Measurements from ENCODE around the gene KCTD18. TPM values are rescaled to one million over a fixed set of nuclear protein-coding genes. Genes with fewer than 3 reads are reported as not detected.

The KCTD18 gene
- total RNA-seq, 4 donors from 2014 or later = 23.2 to 31.0 (median 26.4) TPM

DNA sequence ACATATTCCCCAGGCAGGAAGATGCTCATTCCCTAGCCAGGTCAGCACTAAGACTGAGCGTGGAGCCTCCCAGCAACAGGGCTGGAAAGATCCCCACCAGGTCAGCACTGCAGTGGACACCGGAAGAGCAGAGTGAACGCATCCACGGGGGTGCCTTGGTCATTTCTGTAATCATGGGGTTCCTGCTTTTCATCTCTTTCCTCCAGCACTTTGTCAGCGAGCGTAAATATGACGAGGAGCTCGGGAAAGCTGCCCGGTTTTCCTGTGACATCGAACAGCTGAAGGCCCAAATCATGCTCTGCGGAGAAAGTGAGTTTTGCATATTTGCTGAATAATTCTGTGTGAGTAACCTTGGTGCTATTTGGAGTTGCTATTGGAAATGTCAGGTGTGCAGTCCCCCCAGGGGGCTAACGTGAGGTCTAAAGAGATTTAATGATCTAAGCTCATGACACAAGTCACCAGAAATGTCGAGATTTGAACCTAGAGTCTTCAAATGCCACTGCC, 40.1 kb downstream of the KCTD18 start:
- H3K36me3 ChIP-seq = peaks cover 26 to 83% (median 60%) of the 10 kb centered on the region in 4 donors
- no peaks in the 10 kb centered on the region for H3K9me3 ChIP-seq
- no peak overlapping the region for H3K4me3 ChIP-seq
- TF ChIP-seq POLR2A (IDR thresholded peaks at IDR 0.05; ENCODE audit: low read depth) (no peak), POLR2AphosphoS5 (IDR thresholded peaks at IDR 0.05) (peak in 1 of 2 donors; percentile 32)
- WGBS = 68% methylated on average over 13 of the region's 13 CpGs
- intact Hi-C loops (cut with DNase I) = no loop called here
- peaks cover 4 to 35% (median 29%) of the 10 kb centered on the region in 4 donors for H3K4me1 ChIP-seq
- H3K27me3 ChIP-seq = no peaks in the 10 kb centered on the region
- peak overlapping the region; percentile 17 to 60 (median 31) for H3K27ac ChIP-seq (replicated peaks in 1 of 4)
- no peak for DNase-seq (ENCODE audit: extremely low spot score)

DNA sequence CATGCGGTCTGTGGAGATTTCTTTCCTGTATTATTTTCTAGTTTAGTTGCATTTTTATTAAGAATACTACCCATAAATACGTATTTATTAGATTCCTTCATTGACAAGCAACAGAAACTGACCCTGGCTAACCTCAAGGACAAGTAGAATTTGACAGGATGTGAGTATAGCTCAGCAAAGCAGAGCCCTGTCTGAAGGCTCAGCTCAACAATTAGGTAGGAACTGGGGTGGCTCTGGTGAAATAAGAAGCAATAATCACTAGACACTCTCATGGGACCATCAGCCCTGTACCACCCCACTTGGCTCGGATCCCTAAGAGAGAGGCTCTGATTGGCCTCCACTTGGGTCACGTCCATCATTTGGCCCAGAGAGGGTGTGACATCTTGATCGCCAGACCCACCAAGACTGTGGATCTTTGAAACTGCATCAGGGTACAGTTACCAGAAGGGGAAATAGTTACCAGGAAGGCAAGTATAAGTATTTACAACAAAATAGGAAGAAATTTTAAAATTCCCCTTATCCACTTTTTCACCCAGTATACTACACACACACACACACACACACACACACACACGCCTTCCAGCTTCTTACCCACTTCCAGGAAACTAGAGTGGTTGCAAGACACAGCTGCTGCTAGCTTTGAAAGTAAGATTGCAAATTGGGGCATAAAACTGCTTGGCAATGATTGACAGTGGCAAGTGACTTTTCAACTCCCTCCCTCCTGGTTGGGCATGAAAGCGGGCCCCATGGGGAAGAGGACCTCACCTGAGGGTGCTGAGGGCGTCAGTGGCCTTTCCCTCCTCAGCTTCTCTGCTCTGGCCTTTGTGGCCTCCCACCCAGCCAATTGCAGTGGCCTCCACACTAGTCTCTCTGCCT, 41.8 kb downstream of the KCTD18 start:
- H3K36me3 ChIP-seq = peaks cover 16 to 66% (median 48%) of the 10 kb centered on the region in 4 donors
- no peak for DNase-seq (ENCODE audit: extremely low spot score)
- H3K4me3 ChIP-seq = no peak overlapping the region
- H3K27me3 ChIP-seq = no peaks in the 10 kb centered on the region
- intact Hi-C loops (cut with DNase I) = no loop called here
- TF ChIP-seq POLR2AphosphoS5 (IDR thresholded peaks at IDR 0.05) (no peak), POLR2A (IDR thresholded peaks at IDR 0.05; ENCODE audit: low read depth) (no peak), EP300 (IDR thresholded peaks at IDR 0.05) (no peak)
- TF ChIP-seq, protein P1, sequence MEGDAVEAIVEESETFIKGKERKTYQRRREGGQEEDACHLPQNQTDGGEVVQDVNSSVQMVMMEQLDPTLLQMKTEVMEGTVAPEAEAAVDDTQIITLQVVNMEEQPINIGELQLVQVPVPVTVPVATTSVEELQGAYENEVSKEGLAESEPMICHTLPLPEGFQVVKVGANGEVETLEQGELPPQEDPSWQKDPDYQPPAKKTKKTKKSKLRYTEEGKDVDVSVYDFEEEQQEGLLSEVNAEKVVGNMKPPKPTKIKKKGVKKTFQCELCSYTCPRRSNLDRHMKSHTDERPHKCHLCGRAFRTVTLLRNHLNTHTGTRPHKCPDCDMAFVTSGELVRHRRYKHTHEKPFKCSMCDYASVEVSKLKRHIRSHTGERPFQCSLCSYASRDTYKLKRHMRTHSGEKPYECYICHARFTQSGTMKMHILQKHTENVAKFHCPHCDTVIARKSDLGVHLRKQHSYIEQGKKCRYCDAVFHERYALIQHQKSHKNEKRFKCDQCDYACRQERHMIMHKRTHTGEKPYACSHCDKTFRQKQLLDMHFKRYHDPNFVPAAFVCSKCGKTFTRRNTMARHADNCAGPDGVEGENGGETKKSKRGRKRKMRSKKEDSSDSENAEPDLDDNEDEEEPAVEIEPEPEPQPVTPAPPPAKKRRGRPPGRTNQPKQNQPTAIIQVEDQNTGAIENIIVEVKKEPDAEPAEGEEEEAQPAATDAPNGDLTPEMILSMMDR (IDR thresholded peaks at IDR 0.05) = no peak
- H3K9me3 ChIP-seq = no peaks in the 10 kb centered on the region
- H3K27ac ChIP-seq (replicated peaks in 1 of 4) = peak overlapping the region; percentile 50 to 72 (median 60)
- 86% methylated on average over 8 of the region's 8 CpGs for WGBS
- H3K4me1 ChIP-seq = peaks cover 4 to 35% (median 29%) of the 10 kb centered on the region in 4 donors

DNA sequence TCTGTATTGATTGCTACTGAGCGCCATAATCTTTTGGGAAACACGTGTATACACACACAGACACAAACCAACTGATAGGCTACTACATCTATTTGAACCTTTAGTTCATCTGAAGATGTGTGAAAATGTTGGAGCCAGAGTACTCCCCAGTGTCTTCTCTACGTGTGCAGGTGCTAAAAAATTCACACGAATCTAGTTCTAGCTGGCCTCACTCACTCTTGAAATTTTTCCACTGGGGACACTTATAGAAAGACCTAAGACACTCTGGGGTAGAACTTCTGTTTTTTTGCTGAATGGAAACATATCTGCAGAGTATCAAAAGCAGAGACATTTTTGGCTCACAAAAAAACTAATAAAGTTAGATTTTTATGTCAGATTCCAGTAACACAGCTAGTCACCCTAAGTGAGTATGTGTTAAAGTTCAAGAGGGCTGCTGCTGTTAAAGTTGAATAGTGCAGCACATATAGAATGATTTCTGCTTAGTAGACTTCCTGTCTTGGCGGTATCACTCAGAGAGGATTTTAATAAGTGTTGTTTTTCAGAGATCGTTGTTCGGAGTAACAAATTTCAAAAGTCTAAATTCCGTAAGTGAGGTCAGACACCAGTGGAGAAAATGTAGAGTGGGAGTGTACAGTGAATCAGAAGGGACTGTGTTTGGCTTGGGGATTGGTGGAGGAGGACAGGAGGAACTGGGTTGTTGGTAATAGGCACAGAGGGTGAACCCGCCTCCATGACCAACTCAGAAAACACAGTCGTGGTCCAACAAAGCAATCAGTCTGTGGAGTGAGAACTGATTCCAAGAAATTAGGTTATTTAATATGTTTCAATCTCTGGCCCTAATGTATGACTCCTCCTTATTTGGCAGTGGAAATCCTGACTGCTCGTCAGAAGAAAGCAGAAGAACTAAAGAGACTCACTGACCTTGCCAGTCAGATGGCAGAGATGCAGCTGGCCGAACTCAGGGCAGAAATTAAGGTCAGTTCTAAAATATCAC, 43.1 kb downstream of the KCTD18 start:
- TF ChIP-seq, protein P1 (IDR thresholded peaks at IDR 0.05) = no peak
- no peak for TF ChIP-seq POLR2A (IDR thresholded peaks at IDR 0.05; ENCODE audit: low read depth)
- TF ChIP-seq EP300 (IDR thresholded peaks at IDR 0.05) = no peak
- TF ChIP-seq POLR2AphosphoS5 (IDR thresholded peaks at IDR 0.05) = peak in 1 of 2 donors; percentile 39
- 61% methylated on average over 12 of the region's 12 CpGs for WGBS
- no peak for DNase-seq (ENCODE audit: extremely low spot score)
- Histone ChIP-seq H3K27ac (replicated peaks in 1 of 4) (peak overlapping the region; percentile 50 to 72 (median 60)), H3K27me3 (no peaks in the 10 kb centered on the region), H3K9me3 (no peaks in the 10 kb centered on the region), H3K4me3 (no peak overlapping the region), H3K36me3 (peaks cover 10 to 61% (median 41%) of the 10 kb centered on the region in 4 donors), H3K4me1 (peaks cover 4 to 35% (median 29%) of the 10 kb centered on the region in 4 donors)
- intact Hi-C loops (cut with DNase I) = no loop called here

DNA sequence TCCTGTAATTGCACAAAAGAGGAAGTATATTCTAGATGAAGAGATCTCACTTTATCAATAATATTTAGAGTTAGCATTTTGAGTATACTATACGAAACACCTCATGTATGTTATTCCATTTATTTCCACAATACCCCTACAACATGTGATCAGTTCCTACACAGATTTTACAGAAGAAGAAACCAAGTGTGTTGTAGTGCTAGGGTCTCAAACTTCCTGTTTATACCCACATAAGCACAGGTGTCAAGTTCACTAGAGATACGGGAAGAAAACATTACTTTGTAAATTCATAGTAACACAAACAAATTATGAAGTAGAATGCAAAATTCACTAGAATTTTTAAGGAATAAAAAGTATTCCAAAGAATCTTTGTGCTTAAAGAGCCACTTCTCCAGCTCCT, 46.4 kb downstream of the KCTD18 start:
- Histone ChIP-seq H3K36me3 (peaks cover 2 to 52% (median 34%) of the 10 kb centered on the region in 4 donors), H3K9me3 (no peaks in the 10 kb centered on the region), H3K27me3 (no peaks in the 10 kb centered on the region), H3K4me3 (no peak overlapping the region), H3K27ac (replicated peaks in 1 of 4) (no peak overlapping the region), H3K4me1 (peaks cover 4 to 16% (median 15%) of the 10 kb centered on the region in 4 donors)
- intact Hi-C loops (cut with DNase I) = no loop called here
- 93% methylated on average over 2 of the region's 2 CpGs for WGBS
- TF ChIP-seq POLR2AphosphoS5 (IDR thresholded peaks at IDR 0.05) = no peak
- TF ChIP-seq EP300 (IDR thresholded peaks at IDR 0.05) = no peak
- TF ChIP-seq, protein P1 (IDR thresholded peaks at IDR 0.05) = no peak
- DNase-seq (ENCODE audit: extremely low spot score) = no peak

Measured in esophagus muscularis mucosa (tissue), 4 donors.